Ecto neural progenitor cell (in vitro differentiated cells): ENCODE results near the gene NR6A1.

Experiments used
- DNase-seq: peaks from one replicate; pipeline ENCODE4 v3.0.0-alpha.2; 2018; ENCODE audit warnings: low spot score

NR6A1 gene

GRCh38 chr9:124724415-124725067, 46.6 kb downstream of the NR6A1 start:
- DNase-seq: no peak

GRCh38 chr9:124723352-124723751, 47.8 kb downstream of the NR6A1 start:
- no peak for DNase-seq

GRCh38 chr9:124721109-124721906, 49.8 kb downstream of the NR6A1 start:
- no peak for DNase-seq

- no peak for DNase-seq
Observed at GRCh38 chr9:124720429-124721108, 50.5 kb downstream of the NR6A1 start.

- no peak for DNase-seq
Observed at GRCh38 chr9:124718928-124719327, 52.2 kb downstream of the NR6A1 start.

GRCh38 chr9:124717597-124717996, 53.5 kb downstream of the NR6A1 start:
- DNase-seq: no peak

- DNase-seq: no peak
Observed at GRCh38 chr9:124716808-124717207, 54.3 kb downstream of the NR6A1 start.

- DNase-seq: no peak
Observed at GRCh38 chr9:124710766-124711165, 60.3 kb downstream of the NR6A1 start.

- DNase-seq: no peak
Observed at GRCh38 chr9:124709292-124709690, 61.8 kb downstream of the NR6A1 start.

GRCh38 chr9:124708633-124709291, 62.3 kb downstream of the NR6A1 start:
- no peak for DNase-seq

- DNase-seq: no peak
Observed at GRCh38 chr9:124708074-124708473, 63.0 kb downstream of the NR6A1 start.

GRCh38 chr9:124707666-124708065, 63.4 kb downstream of the NR6A1 start:
- DNase-seq: no peak

- DNase-seq: no peak
Observed at GRCh38 chr9:124706685-124707084, 64.4 kb downstream of the NR6A1 start.

GRCh38 chr9:124699575-124699974, 71.5 kb downstream of the NR6A1 start:
- DNase-seq: no peak

GRCh38 chr9:124698265-124698664, 72.8 kb downstream of the NR6A1 start:
- DNase-seq: no peak

- no peak for DNase-seq
Observed at GRCh38 chr9:124697326-124698200, 73.5 kb downstream of the NR6A1 start.

GRCh38 chr9:124696101-124696500, 75.0 kb downstream of the NR6A1 start:
- DNase-seq: no peak

- peak; percentile 56 for DNase-seq
Observed at GRCh38 chr9:124695280-124695890, 75.7 kb downstream of the NR6A1 start.

GRCh38 chr9:124694414-124695279, 76.5 kb downstream of the NR6A1 start:
- no peak for DNase-seq

GRCh38 chr9:124693403-124693802, 77.7 kb downstream of the NR6A1 start:
- no peak for DNase-seq
